Hematopoietic multipotent progenitor cell treated with erythropoietin and hydrocortisone succinate and interleukin-3 and kit ligand, for 6 days (in vitro differentiated cells): ENCODE measurements around the gene AGRN.
A peak's percentile ranks its signal among the peaks of the same experiment; 100 is the strongest.
"Not testable (repeated sequence)": the region's sequence is repeated elsewhere in the genome, so short reads cannot be mapped to it uniquely, and the experiment has no call there.

ENCODE experiments used
- DNase-seq: peaks from one replicate; pipeline ENCODE4 v3.0.0-alpha.2; 2015

The AGRN gene

DNA sequence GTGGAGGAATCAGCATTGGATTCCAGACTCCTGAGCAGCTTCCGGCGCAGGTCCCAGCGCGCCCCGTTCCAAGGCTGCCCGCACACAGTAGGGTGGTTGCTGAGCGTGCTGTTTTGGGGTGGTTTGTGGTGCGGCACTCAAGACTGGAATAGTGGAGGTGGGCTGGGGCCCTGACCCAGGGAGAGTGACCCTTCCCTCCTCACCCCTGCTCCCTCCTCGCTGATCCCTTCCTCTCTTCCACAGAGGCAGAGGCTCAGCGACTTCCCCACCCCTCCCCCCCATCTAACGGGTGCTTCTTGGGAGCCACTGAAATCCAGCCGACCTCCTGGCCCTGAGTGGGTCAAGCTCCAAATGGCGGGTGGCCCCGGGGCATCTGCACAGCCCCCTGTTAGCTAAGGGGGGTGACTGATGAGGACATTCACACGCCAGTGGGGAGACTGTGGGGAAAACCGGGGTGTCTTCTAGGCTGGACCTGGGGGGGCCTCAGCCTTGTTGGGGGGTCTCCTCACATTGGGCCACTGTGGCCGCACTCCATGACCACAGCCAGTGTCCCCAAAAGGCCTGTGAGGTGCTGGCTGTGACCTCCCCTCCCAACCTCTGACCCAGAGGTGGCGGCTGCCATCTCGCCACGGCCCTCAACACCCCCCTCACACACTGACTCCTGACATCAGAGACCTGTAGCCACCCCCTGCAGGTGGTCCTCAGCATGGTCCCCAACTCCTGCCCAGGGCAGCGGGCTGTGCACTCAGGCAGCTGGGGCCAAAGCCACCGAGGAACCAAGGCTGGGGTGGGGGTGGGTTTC is 16.1 kb upstream of the AGRN start:
- no peak for DNase-seq

DNA sequence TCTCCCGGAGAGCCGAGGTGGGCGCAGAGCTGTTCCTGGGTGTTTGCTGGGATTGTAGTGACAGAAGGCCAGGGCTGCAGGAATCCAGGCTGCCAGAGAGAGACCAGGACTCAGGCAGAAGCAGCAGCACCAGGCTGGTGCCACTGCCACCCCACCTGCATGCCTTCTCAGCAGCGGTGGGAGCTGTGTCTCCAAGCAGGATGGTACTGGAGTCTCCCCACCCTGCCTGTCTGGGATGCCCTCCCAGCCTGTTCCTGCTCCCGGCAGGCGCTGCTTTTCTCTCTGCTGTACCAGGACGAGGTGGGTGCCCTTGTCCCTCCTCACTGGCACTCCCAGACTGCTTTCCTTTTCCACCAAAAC is 15.5 kb upstream of the AGRN start:
- no peak for DNase-seq

DNA sequence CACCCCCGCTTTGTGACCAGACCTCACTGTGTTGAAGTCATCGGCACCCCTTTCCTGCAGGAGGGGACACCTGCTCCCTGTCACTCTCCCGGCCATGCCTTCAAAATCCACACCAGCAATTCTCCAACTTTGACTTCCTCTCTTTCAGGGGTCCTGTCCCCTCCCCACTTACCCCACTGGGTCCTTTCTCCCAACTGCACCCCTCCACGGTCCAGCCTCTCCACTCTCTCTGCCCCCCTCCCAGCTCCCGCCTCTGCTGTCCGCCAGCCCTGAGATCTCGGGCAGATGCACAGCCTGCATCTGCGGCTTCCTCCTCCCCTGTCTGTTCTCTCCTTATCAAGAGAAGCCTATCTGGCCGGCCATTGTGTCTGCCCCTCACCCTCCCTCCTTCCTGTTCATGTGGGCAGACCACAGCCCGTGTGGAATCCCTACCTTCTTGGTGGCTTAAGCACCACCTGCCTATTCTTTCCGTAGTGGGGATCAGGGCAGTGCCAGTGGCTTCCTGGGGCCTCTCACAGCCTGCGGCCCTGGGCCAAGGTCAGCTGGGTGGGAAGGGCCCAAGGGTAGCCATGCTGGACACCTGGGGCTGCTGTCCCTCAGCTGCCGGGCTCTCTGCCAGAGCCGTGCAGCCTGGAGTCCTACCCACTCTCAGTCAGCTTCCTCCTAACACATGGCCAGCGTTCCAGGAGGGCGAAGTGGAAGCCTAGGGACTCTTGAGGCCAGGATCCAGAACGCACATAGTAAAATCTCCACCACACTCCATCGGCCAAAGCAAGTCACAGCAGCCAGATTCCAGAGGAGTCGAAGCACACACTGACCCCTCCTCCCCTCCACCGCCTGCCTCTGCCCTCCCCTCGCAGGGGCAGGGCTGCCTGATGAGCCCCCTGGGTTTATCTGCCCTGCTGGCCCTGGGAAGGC is 14.9 kb upstream of the AGRN start:
- peak; percentile 81 for DNase-seq

DNA sequence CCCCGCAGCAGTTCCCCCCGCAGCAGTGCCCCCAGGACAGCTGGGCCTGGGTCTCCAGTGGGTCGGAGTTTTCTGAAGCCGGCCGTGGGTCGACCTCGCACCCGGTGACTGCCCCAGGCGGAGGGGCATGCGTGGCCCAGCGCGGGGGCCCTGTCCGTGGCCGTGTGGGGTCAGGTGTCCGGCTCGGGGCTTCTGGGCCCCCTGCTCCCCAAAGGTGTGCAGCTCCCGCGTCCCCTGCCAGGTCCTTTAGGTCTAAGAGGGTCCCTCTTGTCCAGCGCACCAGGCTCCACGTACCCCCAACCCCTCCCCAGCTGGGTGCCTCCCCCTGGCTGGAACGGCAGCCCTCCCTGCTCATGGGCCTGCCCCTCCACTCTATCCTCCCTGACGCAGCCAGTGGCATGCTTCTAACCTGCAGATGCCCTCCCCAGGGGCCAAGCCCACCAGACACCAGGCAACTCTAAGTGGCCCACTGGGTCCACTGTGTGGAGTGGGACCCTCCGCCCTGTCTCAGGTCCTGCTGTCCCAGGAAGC is 14.1 kb upstream of the AGRN start:
- no peak for DNase-seq

DNA sequence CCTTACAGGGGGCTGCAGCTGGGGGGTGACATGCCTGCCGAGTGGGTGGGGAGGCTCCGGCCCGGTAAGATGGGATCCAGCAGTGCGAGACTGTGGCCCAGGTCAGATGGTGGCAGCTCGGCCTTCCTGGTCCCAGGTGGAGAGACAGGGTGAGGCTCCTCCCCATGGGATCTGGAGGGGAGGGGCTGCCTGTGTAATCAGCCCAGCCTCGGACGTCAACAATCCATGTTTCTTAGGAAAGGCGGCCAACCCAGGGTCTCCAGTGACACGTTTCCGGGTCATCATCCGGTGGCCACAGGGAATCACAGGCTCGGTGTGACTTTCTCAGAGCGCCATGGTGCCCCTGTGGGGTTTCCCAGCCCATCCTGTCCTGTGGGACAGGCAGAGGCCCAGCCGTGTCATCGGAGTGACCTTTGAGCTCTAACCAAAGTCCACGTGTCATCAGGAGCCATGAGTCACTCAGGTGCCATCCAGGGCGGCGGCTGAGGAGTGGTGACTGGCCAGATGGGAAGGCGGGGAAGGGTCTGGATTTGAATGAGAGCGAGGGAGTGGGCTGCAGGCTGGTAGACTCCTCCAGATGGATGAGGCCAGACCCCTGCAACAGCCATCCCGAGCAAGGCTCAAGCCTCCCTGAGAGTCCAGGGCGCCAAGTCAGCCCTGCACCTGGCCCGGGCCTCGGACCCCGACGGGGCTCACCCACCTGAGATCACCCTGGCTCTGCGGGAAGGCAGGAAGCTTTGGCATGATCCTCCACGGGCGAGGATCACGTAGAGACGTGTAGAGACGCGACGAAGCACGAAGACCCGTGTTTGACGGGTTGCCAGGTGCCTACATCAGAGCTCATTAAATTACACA is 13.4 kb upstream of the AGRN start:
- DNase-seq = no peak

DNA sequence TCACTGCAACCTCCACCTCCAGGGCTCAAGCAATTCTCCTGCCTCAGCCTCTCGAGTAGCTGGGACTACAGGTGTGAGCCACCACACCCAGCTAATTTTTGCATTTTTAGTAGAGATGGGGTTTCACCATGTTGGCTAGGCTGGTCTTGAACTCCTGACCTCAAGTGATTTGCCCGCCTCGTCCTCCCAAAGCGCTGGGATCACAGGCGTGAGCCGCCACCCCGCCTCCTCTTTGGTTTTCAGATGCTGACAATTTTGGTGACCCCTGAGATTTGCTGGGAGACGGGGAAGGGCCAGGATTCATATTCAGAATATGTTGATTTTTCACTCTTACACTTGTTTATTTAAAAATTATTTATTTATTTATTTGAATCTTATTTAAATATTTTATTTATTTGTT is 9.8 kb upstream of the AGRN start:
- not testable (repeated sequence) for DNase-seq

DNA sequence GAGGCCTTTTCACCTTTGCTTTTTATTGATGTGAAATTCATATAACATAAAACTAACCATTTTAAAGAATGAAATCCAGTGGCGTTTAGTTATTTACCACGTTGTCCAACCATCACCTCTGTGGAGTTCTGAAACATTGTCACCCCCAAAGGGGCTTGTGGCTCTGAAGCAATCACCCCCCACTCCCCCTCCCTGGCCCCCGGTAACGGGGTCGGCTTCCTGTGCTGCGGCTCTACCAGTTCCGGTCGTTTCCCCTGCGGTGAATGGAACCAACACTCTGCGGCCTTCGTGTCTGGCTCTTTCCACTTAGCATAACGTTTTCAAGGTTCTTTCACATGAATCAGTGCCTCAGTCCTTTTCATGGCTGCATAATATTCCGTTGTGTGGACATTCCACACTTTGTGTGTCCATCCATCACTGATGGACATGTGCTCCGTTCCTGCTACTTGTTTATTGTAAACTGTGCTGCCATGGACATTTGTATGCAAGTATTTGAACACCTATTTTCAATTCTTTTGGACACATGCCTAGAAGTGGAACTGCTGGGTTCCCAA is 8.4 kb upstream of the AGRN start:
- DNase-seq = no peak

DNA sequence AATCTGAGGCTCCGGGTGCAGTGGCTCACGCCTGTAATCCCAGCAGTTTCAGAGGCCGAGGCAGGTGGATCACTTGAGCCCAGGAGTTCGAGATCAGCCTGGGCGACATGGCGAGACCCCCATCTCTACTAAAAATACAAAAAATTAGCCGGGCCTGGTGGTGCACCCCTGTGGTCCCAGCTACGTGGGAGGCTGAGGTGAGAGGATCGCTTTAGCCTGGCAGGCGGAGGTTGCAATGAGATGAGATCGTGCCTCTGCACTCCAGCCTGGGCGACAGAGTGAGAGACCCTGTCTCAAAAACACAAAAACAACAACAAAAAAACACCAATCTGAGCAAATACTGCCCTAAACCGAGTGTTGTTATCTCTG is 7.2 kb upstream of the AGRN start:
- not testable (repeated sequence) for DNase-seq

DNA sequence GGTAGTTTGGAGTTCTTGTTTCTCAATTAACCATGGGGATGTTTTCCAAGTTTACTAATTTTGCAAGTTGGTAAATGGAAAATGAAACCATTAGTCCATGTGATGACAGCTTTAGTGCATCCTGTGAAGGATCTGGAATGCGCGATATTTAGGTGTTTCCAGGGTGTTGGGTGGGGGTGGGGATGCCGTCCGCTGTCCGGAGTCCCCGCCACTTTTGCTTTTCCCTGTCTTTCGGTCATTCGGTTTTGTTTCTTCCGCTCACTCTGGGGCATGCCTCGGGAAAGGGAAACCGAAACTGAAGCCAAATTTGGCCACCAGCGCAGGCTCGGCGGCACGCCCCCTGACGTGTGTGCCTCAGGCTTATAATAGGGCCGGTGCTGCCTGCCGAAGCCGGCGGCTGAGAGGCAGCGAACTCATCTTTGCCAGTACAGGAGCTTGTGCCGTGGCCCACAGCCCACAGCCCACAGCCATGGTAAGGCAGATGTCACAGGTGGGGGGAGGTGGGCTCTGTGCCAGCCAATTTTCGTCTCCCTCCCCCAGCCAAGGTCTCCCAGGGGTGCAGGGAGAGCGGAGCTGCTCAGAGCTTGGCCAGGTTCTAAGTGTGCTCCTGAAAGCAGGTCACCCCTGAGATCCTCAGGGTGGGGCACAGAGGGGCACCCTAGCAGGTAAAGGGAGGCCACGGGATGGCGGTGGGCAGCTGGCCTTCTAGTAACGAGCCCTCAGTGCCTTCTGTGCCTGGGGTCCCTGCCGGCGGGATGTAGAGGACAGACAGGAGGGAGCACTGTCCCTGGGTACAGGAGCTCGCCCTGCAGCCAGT is 6.6 kb upstream of the AGRN start, which contains the start of gene ISG15:
TSS of gene ISG15 (plus strand) at position 393 of the 817 bp plus-strand sequence. CDS start at position 470, 77 bp downstream.
- DNase-seq = peak; percentile 93

DNA sequence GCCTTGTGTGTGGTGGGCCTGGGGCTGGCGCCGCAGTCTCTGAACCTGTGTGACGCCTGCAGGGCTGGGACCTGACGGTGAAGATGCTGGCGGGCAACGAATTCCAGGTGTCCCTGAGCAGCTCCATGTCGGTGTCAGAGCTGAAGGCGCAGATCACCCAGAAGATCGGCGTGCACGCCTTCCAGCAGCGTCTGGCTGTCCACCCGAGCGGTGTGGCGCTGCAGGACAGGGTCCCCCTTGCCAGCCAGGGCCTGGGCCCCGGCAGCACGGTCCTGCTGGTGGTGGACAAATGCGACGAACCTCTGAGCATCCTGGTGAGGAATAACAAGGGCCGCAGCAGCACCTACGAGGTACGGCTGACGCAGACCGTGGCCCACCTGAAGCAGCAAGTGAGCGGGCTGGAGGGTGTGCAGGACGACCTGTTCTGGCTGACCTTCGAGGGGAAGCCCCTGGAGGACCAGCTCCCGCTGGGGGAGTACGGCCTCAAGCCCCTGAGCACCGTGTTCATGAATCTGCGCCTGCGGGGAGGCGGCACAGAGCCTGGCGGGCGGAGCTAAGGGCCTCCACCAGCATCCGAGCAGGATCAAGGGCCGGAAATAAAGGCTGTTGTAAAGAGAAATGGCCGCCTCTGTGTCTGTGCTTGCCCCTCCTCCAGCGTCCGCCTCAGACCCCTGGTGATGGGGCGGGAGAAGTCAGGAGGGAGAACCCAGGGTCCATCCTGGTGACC is 5.8 kb upstream of the AGRN start:
- no peak for DNase-seq

DNA sequence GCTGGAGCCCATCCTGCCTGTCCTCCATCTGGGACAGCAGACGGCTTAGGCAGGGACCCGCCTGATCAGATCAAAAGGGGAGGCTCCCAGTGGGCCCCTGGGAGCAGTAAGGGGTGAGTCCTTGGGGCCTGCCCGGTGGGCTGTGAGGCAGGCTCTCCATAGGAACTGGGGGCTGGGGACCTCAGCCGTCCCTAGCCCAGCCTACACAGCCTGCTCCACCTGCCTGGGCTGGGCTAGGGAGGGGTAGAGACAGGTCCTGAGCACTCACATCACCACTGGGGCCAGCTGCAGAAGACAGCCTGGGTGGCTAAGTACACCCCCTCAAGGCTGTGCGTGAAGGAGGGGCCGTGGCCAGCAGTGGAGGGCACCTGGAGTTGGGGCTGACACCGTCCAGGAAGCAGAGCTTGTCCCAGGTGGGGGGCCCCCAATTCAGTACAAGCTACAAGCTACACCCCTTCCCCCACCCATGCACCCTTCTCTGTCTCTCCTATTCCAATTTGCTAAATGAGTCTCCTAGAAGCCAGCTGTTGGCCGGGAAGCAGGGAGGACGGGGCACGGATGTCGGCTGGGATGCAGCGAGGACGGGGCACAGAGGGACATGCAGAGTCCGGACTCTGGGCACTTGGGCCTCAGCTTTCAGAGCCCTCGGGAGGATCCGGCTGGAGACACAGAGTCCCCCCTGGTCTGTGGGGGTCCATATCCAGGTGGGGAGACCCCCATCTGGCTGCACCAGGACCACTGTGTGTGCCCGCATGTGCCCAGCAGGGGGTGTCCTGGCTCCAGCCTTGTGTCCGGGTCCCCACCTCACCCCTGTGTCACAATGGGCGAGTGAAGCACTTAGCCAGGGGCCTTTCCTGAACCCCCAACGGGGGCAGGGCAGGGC is 4.9 kb upstream of the AGRN start:
- DNase-seq = peak; percentile 60

DNA sequence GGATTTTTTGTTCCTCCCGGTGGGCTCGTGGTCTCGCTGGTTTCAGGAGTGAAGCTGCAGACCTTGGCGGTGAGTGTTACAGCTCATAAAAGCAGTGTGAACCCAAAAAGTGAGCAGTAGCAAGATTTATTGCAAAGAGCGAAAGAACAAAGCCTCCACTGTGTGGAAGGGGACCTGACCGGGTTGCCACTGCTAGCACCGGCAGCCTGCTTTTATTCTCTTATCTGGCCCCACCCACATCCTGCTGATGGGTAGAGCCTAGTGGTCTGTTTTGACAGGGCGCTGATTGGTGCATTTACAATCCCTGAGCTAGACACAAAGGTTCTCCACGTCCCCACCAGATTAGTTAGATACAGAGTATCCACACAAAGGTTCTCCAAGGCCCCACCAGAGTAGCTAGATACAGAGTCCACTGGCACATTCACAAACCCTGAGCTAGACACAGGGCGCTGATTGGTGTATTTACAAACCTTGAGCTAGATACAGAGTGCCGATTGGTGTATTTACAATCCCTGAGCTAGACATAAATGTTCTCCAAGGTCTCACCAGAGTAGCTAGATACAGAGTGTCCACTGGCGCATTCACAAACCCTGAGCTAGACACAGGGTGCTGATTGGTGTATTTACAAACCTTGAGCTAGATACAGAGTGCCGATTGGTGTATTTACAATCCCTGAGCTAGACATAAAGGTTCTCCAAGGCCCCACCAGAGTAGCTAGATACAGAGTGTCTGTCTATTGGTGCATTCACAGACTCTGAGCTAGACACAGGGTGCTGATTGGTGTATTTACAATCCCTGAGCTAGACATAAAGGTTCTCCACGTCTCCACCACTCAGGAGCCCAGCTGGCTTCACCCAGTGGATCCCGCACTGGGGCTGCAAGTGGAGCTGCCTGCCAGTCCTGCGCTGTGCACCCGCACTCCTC is 2.3 kb upstream of the AGRN start:
- not testable (repeated sequence) for DNase-seq

DNA sequence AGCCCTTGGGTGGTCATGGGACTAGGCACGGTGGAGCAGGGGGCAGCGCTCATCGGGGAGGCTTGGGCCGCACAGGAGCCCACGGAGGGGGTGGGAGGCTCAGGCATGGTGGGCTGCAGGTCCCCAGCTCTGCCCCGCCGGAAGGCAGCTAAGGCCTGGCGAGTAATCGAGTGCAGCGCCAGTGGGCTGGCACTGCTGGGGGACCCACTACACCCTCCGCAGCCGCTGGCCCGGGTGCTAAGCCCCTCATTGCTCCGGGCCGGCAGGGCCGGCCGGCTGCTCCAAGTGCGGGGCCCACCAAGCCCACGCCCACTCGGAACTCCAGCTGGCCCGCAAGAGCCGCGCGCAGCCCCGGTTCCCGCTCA is 1.6 kb upstream of the AGRN start:
- not testable (repeated sequence) for DNase-seq

DNA sequence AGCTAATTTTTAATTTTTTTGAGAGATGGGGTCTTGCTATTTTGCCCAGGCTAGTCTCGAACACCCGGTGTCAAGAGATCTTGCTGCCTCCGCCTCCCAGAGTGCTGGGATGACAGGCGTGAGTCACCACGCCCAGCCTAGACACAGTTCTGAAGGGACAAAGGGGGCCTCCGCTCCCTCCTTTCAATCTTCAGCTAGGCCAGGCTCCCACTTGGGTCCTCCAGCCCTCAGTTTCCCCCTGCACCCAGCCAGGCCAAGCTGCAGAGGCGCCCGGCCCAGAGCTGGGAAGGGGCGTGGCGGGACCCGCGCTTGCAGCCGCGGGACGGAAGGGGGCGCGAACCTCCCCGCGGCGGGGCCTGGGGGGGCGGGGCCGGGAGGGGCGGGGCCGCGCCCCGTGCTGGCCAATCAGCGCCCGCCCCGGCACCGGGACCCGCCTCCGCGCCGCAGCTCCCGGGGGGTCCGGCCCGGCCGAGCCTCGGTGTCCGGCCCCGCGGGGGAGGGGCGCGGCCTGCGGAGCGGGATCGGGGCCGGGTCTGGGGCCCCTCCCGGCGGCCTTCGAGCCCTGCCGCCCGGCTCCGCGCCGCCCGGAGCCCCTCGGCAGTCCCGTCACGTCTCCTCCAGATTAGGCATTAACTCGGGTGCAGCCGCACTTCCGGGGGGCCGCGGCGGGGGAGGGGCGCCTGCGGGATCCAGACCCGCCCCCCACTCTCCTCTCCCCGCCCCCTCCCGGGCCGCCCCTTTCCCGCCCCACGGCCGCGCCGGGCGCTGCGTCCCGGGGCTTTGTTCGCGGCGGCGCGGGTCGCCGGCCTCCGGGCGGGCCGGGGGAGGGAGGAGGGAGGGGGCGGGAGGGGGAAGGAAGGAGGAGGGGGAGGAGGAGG is 559 bp upstream of the AGRN start:
- peak; percentile 82 for DNase-seq

DNA sequence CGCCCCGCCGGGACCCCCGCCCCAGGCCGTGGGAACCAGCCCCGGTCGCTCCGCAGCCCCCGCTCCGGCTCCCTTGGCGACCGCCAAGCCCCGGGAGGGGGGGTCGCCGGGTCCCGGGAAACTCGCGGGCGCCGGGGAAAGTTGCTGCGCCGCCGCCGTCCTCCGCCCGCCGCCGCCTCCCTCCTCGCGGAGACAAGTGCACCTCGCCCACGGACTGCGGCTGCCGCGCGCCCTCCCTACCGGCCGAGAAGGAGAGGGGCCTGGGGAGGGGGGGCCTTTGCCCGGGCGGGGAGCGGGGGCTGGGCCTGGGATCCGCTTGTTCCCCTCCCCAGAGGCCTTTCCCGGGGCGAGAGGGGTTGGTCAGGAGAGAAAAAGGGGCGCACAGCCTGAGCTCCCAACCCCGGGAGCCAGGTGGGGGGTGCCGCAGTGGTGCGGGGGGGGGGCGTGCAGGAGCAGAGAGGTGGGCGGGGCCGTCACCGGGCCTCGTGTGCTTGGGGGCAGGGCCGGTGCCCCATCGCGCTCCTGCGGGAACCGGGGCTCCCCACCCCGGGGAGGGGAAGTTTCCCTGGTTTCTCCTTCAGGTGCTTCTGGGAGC is 592 bp downstream of the AGRN start:
- DNase-seq = peak; percentile 52

DNA sequence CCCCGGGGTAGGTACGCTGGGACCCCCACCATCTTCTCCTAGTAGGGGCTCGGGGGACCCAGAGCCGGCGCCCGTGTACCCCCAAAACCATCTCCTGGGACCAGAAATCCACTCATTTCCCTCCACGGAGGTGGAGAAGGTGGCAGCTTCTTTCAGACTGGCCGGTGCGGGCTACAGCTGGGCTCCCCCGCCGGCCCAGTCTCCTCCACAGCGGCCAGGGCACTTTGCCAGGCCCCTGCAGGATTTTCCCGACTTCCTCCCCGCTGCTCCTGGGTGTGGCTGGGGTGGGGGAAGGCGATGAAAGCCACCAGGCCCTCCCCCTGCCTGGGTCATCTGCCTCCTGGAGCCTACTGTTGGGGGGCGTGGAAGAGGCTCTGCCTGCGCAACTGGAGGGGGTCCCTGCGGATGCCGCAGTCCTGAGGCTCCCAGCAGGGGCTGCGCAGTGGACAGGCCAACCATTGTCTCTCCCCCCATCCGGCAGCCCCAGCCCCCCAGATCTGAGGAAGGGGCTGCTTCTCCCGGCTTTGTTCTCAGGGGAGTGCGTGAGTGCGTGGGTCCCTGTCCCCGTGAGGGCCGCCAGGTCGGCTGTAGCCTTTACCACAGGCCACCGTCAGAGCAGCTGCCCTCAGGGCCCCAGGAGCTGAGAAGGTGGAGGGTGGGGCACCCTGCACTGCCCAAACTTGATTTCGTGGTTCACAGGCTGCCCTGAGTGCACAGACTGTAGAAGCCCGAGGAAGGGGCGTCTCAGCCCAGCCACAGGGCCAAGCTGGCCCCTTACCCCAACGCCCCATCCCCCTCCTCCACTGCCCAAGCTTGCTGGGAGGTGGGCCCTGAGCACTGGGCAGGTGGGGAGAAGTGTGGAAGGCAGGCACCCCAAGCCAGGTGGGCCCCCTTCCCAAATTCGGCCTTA is 1.3 kb downstream of the AGRN start:
- peak; percentile 68 for DNase-seq
